PC-3 (cell line): ENCODE data around the gene MRPL4. TPM values are rescaled to one million over a fixed set of nuclear protein-coding genes. Genes with fewer than 3 reads are reported as not detected.

ENCODE experiments used
- ATAC-seq: fragments of 200-7000 bp; cut with Tn5 transposase; 2 replicates; pipeline ENCODE4 v1.9.1; 2020; ENCODE audit warnings: mild to moderate bottlenecking, moderate library complexity
- BruUV-seq: library from RNA; stranded (reverse); fragments of 400-500 nt; replicated peaks from 2 replicates; lab custom pipeline; 2021; lab: Mats Ljungman, UMichigan
- CTCF ChIA-PET: fragments of 300-600 bp; sonication (Branson Sonifier 250); formaldehyde crosslinking; loops from one replicate; lab custom pipeline; 2022; ENCODE audit warnings: antibody characterized with exemption; lab: Charles Lee
- POLR2A ChIA-PET: fragments of 300-600 bp; sonication (Branson Sonifier 250); formaldehyde crosslinking; loops from one replicate; lab custom pipeline; 2022; ENCODE audit warnings: antibody characterized with exemption; ENCODE audit not compliant: unreplicated experiment; lab: Charles Lee
- DNase-seq: peaks from one replicate; pipeline ENCODE4 v3.0.0-alpha.2; 2015
- H2AFZ ChIP-seq: fragments of 300-600 bp; sonication (generic); 2 replicates; pipeline ENCODE4 v1.6.0; 2016; ENCODE audit warnings: antibody characterized with exemption, low read length
- H3F3A ChIP-seq: fragments of 300-600 bp; sonication (generic); one replicate; pipeline ENCODE4 v1.6.0; 2017; ENCODE audit warnings: antibody characterized with exemption, low read length, control low read depth, mild to moderate bottlenecking; ENCODE audit not compliant: unreplicated experiment
- H3K27ac ChIP-seq: fragments of 300-600 bp; sonication (generic); 2 replicates; pipeline ENCODE4 v1.5.1; 2016; ENCODE audit warnings: mild to moderate bottlenecking, low read length
- H3K27me3 ChIP-seq: fragments of 300-600 bp; sonication (generic); 2 replicates; pipeline ENCODE4 v1.6.1; 2016; ENCODE audit warnings: low read length, mixed read lengths
- H3K36me3 ChIP-seq: fragments of 300-600 bp; sonication (generic); 2 replicates; pipeline ENCODE4 v1.6.1; 2016; ENCODE audit warnings: low read depth, mixed run types, low read length, mixed read lengths
- H3K4me1 ChIP-seq: fragments of 300-600 bp; sonication (generic); 2 replicates; pipeline ENCODE4 v1.5.1; 2016; ENCODE audit warnings: low read length; ENCODE audit not compliant: insufficient read depth
- H3K4me2 ChIP-seq: fragments of 300-600 bp; sonication (generic); 2 replicates; pipeline ENCODE4 v1.6.0; 2016; ENCODE audit warnings: low read length
- H3K4me3 ChIP-seq: fragments of 300-600 bp; sonication (generic); 2 replicates; pipeline ENCODE4 v1.5.1; 2016; ENCODE audit warnings: mild to moderate bottlenecking, low read length, mixed read lengths
- H3K79me2 ChIP-seq: fragments of 300-600 bp; sonication (generic); 2 replicates; pipeline ENCODE4 v1.6.1; 2017; ENCODE audit warnings: low read length, mixed read lengths
- H3K9ac ChIP-seq: fragments of 300-600 bp; sonication (generic); 2 replicates; pipeline ENCODE4 v1.6.0; 2016; ENCODE audit warnings: mild to moderate bottlenecking, low read length
- H3K9me2 ChIP-seq: fragments of 300-600 bp; sonication (generic); replicated peaks from 2 replicates; pipeline ENCODE4 v1.6.1; 2016; ENCODE audit warnings: mixed run types, low read length, mixed read lengths
- H3K9me3 ChIP-seq: fragments of 300-600 bp; sonication (generic); 2 replicates; pipeline ENCODE4 v1.6.1; 2016; ENCODE audit warnings: low read length, mixed read lengths
- H4K20me1 ChIP-seq: fragments of 300-600 bp; sonication (generic); 2 replicates; pipeline ENCODE4 v1.6.1; 2016; ENCODE audit warnings: low read length, mixed read lengths
- CTCF ChIP-seq: fragments of 300-600 bp; sonication (generic); conservative IDR thresholded peaks from 2 replicates; pipeline ENCODE4 v1.5.1; 2017; ENCODE audit warnings: antibody characterized with exemption, low read depth, mild to moderate bottlenecking, low read length
- EZH2 ChIP-seq: fragments of 300-600 bp; sonication (generic); IDR thresholded peaks from one replicate; pipeline ENCODE4 v1.6.1; 2017; ENCODE audit warnings: antibody characterized with exemption, mild to moderate bottlenecking, low read length; ENCODE audit not compliant: unreplicated experiment
- EZH2phosphoT487 ChIP-seq: fragments of 300-600 bp; sonication (generic); IDR thresholded peaks from 2 replicates; pipeline ENCODE4 v1.6.1; 2018; ENCODE audit warnings: mild to moderate bottlenecking, antibody characterized with exemption, low read length, borderline replicate concordance
- intact Hi-C: fragments of 100-400 bp; cut with micrococcal nuclease; formaldehyde crosslinking; loops from 2 replicates; pipeline ENCODE4 v1.9.0; 2023
- total RNA-seq: library from RNA; depleted of rRNA; stranded (reverse); fragments of >200 nt; gene quantifications from 2 replicates; pipeline ENCODE4 v1.2.3, GENCODE V29; 2014

MRPL4 gene
- total RNA-seq, 1 experiment from 2014 or later, result 336 TPM

- Histone ChIP-seq H3K9me3 (no peaks in the 10 kb centered on the region), H3K27ac (no peak within 1 kb of the TSS), H3K79me2 (no peaks in the 10 kb centered on the region), H3K36me3 (0 out of 2 replicates have a peak, but pooled peaks cover 3% of the 10 kb centered on the region), H3K4me3 (no peak within 1 kb of the TSS), H3K9ac (no peak within 1 kb of the TSS), H3K27me3 (peaks cover 19% of the 10 kb centered on the region; the same call in 1 of the 2 replicates), H3F3A (no peaks in the 10 kb centered on the region), H3K9me2 (no peaks in the 10 kb centered on the region), H4K20me1 (no peaks in the 10 kb centered on the region), H3K4me1 (peaks cover 35% of the 10 kb centered on the region), H3K4me2 (no peak within 1 kb of the TSS), H2AFZ (no peak within 1 kb of the TSS)
- DNase-seq, result no peak
- POLR2A ChIA-PET, result no interaction called here
- no peak for ATAC-seq
- CTCF ChIA-PET, result interaction anchor here (0.5 kb wide), 1 partner anchor 47 kb away, joined by 5 read pairs; no protein-coding TSS in a partner anchor
- TF ChIP-seq EZH2phosphoT487, result no peak
- no peak for TF ChIP-seq EZH2
- no peak for TF ChIP-seq CTCF
- intact Hi-C loops, result no loop called here
- BruUV-seq, result no TSS peak
Observed at GRCh38 chr19:10286803-10287737, 35.1 kb downstream of the MRPL4 start, which contains the start of gene ICAM4. TSS of gene ICAM4 (plus strand) at chr19:10286955. CDS start at chr19:10287013, 58 bp downstream.

GRCh38 chr19:10288662-10289166 is 36.7 kb downstream of the MRPL4 start:
- DNase-seq, result peak; percentile 57
- TF ChIP-seq EZH2phosphoT487, result no peak
- no peak for TF ChIP-seq EZH2
- no peak for TF ChIP-seq CTCF
- Histone ChIP-seq H3K4me2 (peak overlapping the region; percentile 95), H3K27ac (no peak overlapping the region), H3K4me1 (peaks cover 29% of the 10 kb centered on the region), H3K9ac (no peak overlapping the region), H3K4me3 (peak overlapping the region; percentile 69), H3K36me3 (0 out of 2 replicates have a peak, but pooled peaks cover 3% of the 10 kb centered on the region), H3K9me2 (no peaks in the 10 kb centered on the region), H3K79me2 (no peaks in the 10 kb centered on the region), H3K9me3 (no peaks in the 10 kb centered on the region), H3K27me3 (peaks cover 19% of the 10 kb centered on the region; the same call in 1 of the 2 replicates), H2AFZ (peak overlapping the region; percentile 80), H4K20me1 (no peaks in the 10 kb centered on the region), H3F3A (no peaks in the 10 kb centered on the region)
- intact Hi-C loops, result no loop called here
- no TSS peak for BruUV-seq
- CTCF ChIA-PET, result interaction anchor here (1.0 to 1.2 kb wide), 2 partner anchors 19 to 115 kb away, joined by 5 read pairs; no protein-coding TSS in a partner anchor
- ATAC-seq, result peak; percentile 16; the same call in 1 of the 2 replicates
- POLR2A ChIA-PET, result no interaction called here
